BE2C (cell line): Measurements from ENCODE around the gene COL6A2.

Source experiments
- DNase-seq: peaks from one replicate; pipeline ENCODE4 v3.0.0-alpha.2; 2020
- H3K27me3 ChIP-seq: fragments of 250-450 bp; sonication (Bioruptor Pico); 2 replicates; pipeline ENCODE4 v1.5.1; 2020; ENCODE audit warnings: mild to moderate bottlenecking
- H3K36me3 ChIP-seq: fragments of 250-450 bp; sonication (Bioruptor Pico); 2 replicates; pipeline ENCODE4 v1.5.1; 2020; ENCODE audit warnings: mild to moderate bottlenecking
- H3K4me1 ChIP-seq: fragments of 250-450 bp; sonication (Bioruptor Pico); 2 replicates; pipeline ENCODE4 v1.5.1; 2020
- H3K4me3 ChIP-seq: 2 replicates; pipeline ENCODE4 v1.5.1; 2011; ENCODE audit warnings: low read depth, low read length
- H3K9me3 ChIP-seq: fragments of 250-450 bp; sonication (Bioruptor Pico); 2 replicates; pipeline ENCODE4 v1.5.1; 2020
- CTCF ChIP-seq: IDR thresholded peaks from 2 replicates; pipeline ENCODE4 v1.5.1; 2012; ENCODE audit warnings: mild to moderate bottlenecking, low read depth, low read length

Gene COL6A2

GRCh38 chr21:46130831-46131587, 33.1 kb downstream of the COL6A2 start:
- no peaks in the 10 kb centered on the region for H3K27me3 ChIP-seq
- H3K4me3 ChIP-seq = no peak overlapping the region

DNA sequence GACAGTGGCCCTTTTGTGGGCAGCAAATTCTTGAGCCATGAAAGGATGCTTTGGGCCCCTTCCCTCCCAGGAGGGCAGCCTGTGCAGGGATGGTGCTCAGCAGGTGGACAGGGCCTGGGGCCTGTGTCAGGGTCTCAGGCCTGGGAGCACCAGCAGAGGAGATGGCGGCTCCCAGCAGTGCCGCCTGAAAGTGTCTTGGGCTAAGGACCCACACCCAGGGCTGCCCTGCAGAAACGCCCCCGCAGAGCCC, 33.6 kb downstream of the COL6A2 start:
- no peaks in the 10 kb centered on the region for H3K27me3 ChIP-seq
- no peak for DNase-seq
- H3K36me3 ChIP-seq = no peaks in the 10 kb centered on the region
- TF ChIP-seq CTCF = no peak
- H3K9me3 ChIP-seq = no peaks in the 10 kb centered on the region; the same call in 1 of the 2 replicates
- H3K4me1 ChIP-seq = no peaks in the 10 kb centered on the region; the same call in 1 of the 2 replicates
- no peak overlapping the region for H3K4me3 ChIP-seq

More at GRCh38 chr21:46130831-46131587, 33.1 kb downstream of the COL6A2 start:
- no peak for TF ChIP-seq CTCF
- Histone ChIP-seq H3K4me1 (no peaks in the 10 kb centered on the region; the same call in 1 of the 2 replicates), H3K9me3 (no peaks in the 10 kb centered on the region; the same call in 1 of the 2 replicates), H3K36me3 (no peaks in the 10 kb centered on the region)
- no peak for DNase-seq

DNA sequence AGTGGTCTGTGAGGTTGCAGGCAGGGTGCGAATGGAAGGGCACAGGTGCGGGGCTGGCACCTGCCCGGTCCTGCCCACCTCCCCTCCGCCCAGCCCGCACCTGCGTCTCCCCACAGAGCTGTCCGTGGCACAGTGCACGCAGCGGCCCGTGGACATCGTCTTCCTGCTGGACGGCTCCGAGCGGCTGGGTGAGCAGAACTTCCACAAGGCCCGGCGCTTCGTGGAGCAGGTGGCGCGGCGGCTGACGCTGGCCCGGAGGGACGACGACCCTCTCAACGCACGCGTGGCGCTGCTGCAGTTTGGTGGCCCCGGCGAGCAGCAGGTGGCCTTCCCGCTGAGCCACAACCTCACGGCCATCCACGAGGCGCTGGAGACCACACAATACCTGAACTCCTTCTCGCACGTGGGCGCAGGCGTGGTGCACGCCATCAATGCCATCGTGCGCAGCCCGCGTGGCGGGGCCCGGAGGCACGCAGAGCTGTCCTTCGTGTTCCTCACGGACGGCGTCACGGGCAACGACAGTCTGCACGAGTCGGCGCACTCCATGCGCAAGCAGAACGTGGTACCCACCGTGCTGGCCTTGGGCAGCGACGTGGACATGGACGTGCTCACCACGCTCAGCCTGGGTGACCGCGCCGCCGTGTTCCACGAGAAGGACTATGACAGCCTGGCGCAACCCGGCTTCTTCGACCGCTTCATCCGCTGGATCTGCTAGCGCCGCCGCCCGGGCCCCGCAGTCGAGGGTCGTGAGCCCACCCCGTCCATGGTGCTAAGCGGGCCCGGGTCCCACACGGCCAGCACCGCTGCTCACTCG, 34.1 kb downstream of the COL6A2 start:
- Histone ChIP-seq H3K4me1 (no peaks in the 10 kb centered on the region; the same call in 1 of the 2 replicates), H3K36me3 (no peaks in the 10 kb centered on the region)
- DNase-seq = no peak

DNA sequence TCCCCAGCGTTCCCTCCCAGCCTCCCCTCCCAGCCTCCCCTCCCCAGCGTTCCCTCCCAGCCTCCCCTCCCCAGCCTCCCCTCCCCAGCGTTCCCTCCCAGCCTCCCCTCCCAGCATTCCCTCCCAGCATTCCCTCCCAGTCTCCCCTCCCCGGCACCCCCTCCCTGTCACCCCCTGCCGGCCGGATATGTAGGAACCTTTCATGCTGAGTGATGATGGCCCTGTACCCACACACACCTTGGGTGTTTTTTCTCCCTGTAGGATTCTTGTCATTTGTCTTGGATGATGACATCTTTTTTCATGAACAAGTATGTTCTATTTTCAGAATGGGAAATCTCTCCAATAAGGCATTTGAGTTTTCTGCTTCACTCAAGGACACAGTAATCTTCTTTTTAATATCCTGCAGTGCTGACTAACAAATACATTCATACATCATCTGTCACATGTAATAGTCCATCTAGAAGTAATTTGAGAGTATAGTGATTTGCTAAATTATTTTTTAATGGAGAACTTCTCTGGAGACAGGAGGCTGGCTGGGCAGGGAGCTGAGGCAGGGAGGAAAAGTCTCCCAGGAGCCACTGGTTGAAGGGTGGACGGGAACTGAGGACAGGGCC, 38.0 kb downstream of the COL6A2 start:
- no peak for DNase-seq
- H3K4me3 ChIP-seq = no peak overlapping the region
- H3K9me3 ChIP-seq = no peaks in the 10 kb centered on the region; the same call in 1 of the 2 replicates
- no peak for TF ChIP-seq CTCF
- H3K27me3 ChIP-seq = no peaks in the 10 kb centered on the region
- no peaks in the 10 kb centered on the region for H3K36me3 ChIP-seq
- no peaks in the 10 kb centered on the region for H3K4me1 ChIP-seq

More for the DNA sequence above, 34.1 kb downstream of the COL6A2 start:
- H3K27me3 ChIP-seq = no peaks in the 10 kb centered on the region
- H3K4me3 ChIP-seq = no peak overlapping the region
- H3K9me3 ChIP-seq = no peaks in the 10 kb centered on the region; the same call in 1 of the 2 replicates
- no peak for TF ChIP-seq CTCF

DNA sequence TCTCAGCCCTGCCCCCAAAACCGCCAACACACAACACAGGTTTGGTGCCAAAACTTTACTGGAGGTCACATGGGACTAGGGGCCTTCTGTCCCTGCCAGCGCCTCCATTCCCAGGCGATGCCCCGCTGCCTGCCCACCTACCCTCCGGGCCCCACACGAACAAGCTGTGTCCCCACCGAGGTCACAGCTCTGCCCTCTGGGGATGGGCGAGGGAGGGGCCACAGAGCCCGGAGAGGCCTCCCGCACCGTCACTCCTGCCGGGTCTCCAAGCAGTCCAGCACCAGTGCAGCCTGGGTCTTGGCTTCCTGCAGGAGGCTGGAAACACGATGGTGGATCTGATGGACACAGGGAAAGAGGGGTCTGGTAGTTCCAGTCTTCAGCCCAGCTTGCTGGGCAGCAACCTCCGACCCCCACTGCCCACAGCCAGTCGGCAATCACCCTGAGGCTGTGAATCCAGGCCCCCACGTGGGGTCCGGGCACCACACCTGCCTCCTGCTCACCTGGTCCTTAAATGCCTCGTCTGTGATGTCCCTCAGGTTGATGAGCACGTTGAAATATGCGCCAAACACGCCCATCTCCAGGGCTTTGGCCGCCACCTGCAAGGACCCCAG, 38.9 kb downstream of the COL6A2 start:
- TF ChIP-seq CTCF = no peak
- H3K27me3 ChIP-seq = no peaks in the 10 kb centered on the region
- no peaks in the 10 kb centered on the region for H3K4me1 ChIP-seq
- no peak overlapping the region for H3K4me3 ChIP-seq
- no peak for DNase-seq
- no peaks in the 10 kb centered on the region for H3K36me3 ChIP-seq
- no peaks in the 10 kb centered on the region; the same call in 1 of the 2 replicates for H3K9me3 ChIP-seq
